PFSK-1 (cell line): Measurements from ENCODE around the gene ARHGAP21.

Source experiments
- FOXP2 ChIP-seq: optimal IDR thresholded peaks from 2 replicates; pipeline ENCODE3; 2011; ENCODE audit warnings: borderline replicate concordance, control low read depth, inconsistent platforms; ENCODE audit not compliant: insufficient read depth; ENCODE audit errors: extremely low read length, extremely low read depth
- POLR2AphosphoS5 ChIP-seq: IDR thresholded peaks from 2 replicates; pipeline ENCODE4 v1.6.1; 2012; ENCODE audit warnings: low read depth, mild to moderate bottlenecking, control low read depth, low read length, moderate library complexity
- REST ChIP-seq, 2 experiments: IDR thresholded peaks; 2 replicates each; pipeline versions ENCODE4 v1.6.1 to v1.8.0; 2011 to 2012; ENCODE audit warnings: low read depth in 2 of 2, low read length in 2 of 2, control low read depth in 1 of 2, inconsistent platforms in 1 of 2, mild to moderate bottlenecking in 1 of 2, moderate library complexity in 1 of 2; ENCODE audit not compliant: insufficient read depth in 1 of 2
- SIN3A ChIP-seq: IDR thresholded peaks from 2 replicates; pipeline ENCODE4 v1.6.1; 2012; ENCODE audit warnings: mild to moderate bottlenecking, low read length, moderate library complexity, borderline replicate concordance; ENCODE audit not compliant: insufficient read depth
- TAF1 ChIP-seq: IDR thresholded peaks from 2 replicates; pipeline ENCODE4 v1.6.1; 2012; ENCODE audit warnings: low read length, control low read depth, borderline replicate concordance; ENCODE audit not compliant: insufficient read depth

The ARHGAP21 gene

GRCh38 chr10:24639124-24639523, 84.6 kb downstream of the ARHGAP21 start:
- TF ChIP-seq REST (IDR thresholded peaks at IDR 0.05; ENCODE audit: insufficient read depth in 1 of 2, low read depth in 2 of 2, low read length in 2 of 2) (no peak), SIN3A (no peak), POLR2AphosphoS5 (no peak), FOXP2 (no peak), TAF1 (no peak)

GRCh38 chr10:24625778-24626177, 97.9 kb downstream of the ARHGAP21 start:
- TF ChIP-seq POLR2AphosphoS5 (no peak), FOXP2 (no peak), REST (IDR thresholded peaks at IDR 0.05; ENCODE audit: insufficient read depth in 1 of 2, low read depth in 2 of 2, low read length in 2 of 2) (no peak), TAF1 (no peak), SIN3A (no peak)

GRCh38 chr10:24623383-24623782, 100.3 kb downstream of the ARHGAP21 start:
- TF ChIP-seq POLR2AphosphoS5 (no peak), TAF1 (no peak), FOXP2 (no peak), SIN3A (no peak), REST (IDR thresholded peaks at IDR 0.05; ENCODE audit: insufficient read depth in 1 of 2, low read depth in 2 of 2, low read length in 2 of 2) (no peak)

- TF ChIP-seq REST (IDR thresholded peaks at IDR 0.05; ENCODE audit: insufficient read depth in 1 of 2, low read depth in 2 of 2, low read length in 2 of 2) (no peak), POLR2AphosphoS5 (no peak), TAF1 (no peak), FOXP2 (no peak), SIN3A (no peak)
Measured at GRCh38 chr10:24622781-24623301, 100.8 kb downstream of the ARHGAP21 start.

- TF ChIP-seq SIN3A (no peak), POLR2AphosphoS5 (no peak), REST (IDR thresholded peaks at IDR 0.05; ENCODE audit: insufficient read depth in 1 of 2, low read depth in 2 of 2, low read length in 2 of 2) (no peak), TAF1 (no peak), FOXP2 (no peak)
Measured at GRCh38 chr10:24618401-24618800, 105.3 kb downstream of the ARHGAP21 start.
